Ovary (tissue), 3 donors: Measurements from ENCODE around the gene STARD8.

ENCODE experiments used
- EP300 ChIP-seq: sonication (generic); formaldehyde crosslinking; IDR thresholded peaks from one replicate; pipeline ENCODE4 v1.6.1; 2017; ENCODE audit warnings: antibody characterized with exemption
- TF ChIP-seq, protein P1 (sequence below), 3 donors: fragments of 450-650 bp in 2 of 3; fragments of 200-600 bp in 1 of 3; IDR thresholded peaks; one replicate each; pipeline versions ENCODE4 v1.5.1 to v1.8.0; 2016 to 2022; ENCODE audit warnings: antibody characterized with exemption in 3 of 3, mild to moderate bottlenecking in 1 of 3
- donor health status: DM: no; HTN: no; CAD: no.

DNA sequence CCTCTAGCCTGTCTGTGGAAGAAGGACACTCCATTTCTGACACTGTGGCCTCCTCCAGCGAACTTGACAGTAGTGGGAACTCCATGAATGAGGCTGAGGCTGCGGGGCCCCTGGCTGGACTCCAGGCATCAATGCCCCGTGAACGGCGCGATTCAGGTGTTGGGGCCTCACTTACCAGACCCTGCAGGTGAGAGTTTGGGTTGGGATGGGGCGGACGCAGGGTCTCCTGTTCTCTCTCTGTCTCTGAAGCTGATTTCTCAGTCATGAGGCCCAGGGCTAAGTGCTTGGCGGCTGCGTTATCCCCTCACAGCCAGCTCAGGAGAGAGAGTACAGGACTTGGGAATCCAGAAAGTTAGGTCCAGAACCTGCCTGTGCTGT, 71.0 kb downstream of the STARD8 start:
- TF ChIP-seq, protein P1, sequence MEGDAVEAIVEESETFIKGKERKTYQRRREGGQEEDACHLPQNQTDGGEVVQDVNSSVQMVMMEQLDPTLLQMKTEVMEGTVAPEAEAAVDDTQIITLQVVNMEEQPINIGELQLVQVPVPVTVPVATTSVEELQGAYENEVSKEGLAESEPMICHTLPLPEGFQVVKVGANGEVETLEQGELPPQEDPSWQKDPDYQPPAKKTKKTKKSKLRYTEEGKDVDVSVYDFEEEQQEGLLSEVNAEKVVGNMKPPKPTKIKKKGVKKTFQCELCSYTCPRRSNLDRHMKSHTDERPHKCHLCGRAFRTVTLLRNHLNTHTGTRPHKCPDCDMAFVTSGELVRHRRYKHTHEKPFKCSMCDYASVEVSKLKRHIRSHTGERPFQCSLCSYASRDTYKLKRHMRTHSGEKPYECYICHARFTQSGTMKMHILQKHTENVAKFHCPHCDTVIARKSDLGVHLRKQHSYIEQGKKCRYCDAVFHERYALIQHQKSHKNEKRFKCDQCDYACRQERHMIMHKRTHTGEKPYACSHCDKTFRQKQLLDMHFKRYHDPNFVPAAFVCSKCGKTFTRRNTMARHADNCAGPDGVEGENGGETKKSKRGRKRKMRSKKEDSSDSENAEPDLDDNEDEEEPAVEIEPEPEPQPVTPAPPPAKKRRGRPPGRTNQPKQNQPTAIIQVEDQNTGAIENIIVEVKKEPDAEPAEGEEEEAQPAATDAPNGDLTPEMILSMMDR (IDR thresholded peaks at IDR 0.05) = no peak
- no peak for TF ChIP-seq EP300
